Measurements from ENCODE around the gene USP22.

Gene USP22

DNA sequence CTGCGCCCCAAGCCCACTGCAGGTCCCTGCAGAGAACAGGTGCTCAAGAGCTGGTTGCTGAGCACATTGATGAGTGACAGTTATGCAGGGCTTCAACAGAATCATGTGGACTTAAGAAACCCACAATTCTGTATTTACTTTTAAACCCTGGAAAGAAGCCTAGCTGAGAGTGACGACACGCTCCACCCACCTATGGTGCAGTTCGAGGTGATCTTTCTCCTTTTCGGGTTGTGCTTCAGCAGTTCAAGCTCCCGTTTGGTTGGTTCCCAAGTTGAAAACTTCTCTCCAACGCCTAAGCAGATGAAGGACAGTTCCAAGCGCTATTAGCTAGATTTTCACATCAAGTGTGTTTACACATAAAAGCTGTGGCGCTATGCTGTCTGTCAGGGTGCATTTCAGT lies 23.9 kb downstream of the USP22 start:
- DNase-seq: no peak

DNA sequence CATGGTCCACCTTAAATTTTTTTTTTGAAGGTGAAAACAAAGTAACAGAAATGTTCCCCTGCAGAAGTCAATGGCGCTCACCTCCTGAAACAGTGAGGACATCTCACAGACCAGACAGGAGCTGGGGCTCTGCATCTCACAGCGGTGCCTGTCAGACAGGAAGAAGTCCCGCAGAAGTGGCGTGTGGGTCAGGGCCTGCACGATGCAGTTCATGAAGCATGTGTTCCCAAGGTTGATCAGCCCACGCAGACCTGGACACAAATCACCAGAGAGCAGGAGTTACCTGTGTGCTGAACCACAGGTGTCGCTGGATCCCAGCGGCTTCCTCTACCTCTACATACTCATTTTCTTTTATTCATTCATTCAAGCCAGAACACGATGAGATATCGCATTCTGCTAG lies 24.9 kb downstream of the USP22 start:
- DNase-seq: no peak

DNA sequence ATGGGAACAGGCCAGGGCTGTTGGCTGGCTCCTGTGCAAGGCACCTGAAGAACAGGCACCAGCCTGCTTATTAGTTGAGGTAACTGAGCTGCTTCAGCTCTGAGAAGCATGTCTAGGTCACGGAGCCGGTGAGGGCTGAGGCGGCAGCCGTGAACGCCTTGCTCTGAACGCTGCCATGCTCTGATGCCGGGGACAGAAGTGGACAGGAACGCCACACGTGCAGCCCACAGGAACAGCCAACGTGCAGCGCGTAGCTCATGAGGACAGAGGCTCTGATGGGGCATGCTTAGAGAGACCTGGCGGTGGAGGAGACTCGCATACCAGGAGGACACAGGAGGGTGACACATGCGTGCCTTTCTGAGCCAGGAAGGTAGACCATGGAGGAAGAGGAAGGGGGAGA lies 25.6 kb downstream of the USP22 start:
- DNase-seq: no peak

DNA sequence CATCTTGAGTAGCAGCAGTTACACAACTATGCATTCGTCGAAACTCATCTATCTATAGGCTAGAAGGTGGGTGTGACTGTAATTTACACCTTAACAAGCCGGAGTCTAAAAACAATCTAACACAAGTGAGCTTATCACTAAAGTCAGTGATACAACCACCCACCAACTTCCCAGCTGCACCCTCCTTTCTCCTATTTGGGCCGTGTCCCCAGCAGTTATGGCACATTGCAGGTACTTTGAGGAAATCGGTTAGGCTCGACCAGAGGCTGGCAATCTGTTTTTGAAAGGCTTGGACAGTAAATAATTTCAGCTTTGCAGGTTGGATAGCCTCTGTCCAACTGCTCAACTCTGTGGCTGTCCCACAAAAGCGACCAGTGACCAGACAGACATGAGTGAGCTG lies 26.0 kb downstream of the USP22 start:
- DNase-seq: no peak

DNA sequence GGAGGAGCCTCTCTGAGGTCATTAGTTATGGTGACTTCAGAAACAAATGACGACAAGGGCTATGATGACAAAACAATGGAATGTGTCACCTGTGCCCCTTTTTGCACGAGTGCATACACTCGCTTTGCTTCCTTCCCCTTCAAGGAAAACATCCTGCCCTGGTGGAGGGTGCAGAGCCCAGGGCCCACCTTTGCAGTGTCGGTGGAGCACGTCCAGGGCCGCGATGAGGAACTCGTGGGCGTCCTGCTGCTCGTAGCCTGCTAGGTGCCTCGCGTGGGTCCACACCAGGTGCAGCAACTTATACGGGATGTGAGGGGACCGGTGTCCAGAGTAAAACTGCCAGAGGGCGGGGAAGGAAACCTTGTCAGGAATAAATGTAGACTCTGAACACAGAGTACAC lies 27.2 kb downstream of the USP22 start:
- no peak for DNase-seq

DNA sequence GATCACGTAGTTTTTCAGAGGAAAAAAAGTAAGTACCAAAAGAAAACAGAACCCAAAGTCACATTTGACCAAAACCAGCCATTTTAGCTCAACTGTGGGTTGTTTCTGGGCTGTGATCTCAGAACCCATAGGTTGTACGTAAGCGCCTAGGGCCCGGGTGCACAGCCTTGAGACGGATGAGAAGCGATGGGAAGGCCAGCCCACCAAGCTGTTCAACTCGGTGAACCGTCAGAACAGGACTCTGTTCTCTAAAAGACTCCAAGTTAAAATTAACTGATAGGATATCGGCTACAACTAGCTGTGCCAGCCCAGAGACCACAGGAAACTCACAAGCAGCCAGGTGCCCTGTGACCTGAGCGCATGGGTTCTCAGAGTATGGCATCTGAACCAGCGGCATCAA lies 28.3 kb downstream of the USP22 start:
- DNase-seq: no peak

DNA sequence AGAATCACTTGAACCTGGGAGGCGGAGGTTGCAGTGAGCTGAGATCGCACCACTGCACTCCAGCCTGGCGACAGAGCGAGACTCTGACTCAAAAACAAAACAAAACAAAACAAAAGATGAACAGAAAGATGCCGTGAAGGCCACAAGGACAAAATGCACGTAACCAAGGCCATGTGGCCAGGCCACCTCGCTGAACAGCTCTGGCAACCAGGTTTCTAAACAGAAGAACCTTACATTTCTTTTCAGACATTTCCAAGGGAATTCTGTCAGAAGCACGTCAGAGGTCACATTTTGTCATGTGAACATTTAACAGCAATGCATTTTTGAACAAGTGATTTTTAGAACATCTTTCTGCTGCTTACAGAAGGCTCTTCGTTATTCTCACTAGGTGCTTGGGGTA lies 28.8 kb downstream of the USP22 start:
- no peak for DNase-seq

DNA sequence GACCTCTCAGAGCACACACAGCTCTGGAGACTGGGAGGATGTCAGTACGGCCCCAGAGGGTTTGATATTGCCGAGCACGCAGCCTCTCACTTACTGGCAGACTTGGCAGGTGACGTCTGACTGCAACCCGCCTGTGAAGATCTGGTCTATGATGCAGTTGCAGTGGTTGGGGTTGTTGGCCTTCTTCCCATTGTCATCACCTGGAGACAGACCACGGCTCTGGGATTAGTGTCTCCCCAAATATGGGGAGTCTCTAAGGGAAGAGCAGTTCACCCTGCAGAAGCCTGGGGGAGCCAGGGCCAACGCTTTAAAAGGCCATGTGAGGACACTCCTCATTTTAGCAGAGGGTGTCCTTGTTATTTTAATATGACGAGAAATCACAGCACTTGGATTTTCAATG lies 30.1 kb downstream of the USP22 start:
- DNase-seq: no peak

DNA sequence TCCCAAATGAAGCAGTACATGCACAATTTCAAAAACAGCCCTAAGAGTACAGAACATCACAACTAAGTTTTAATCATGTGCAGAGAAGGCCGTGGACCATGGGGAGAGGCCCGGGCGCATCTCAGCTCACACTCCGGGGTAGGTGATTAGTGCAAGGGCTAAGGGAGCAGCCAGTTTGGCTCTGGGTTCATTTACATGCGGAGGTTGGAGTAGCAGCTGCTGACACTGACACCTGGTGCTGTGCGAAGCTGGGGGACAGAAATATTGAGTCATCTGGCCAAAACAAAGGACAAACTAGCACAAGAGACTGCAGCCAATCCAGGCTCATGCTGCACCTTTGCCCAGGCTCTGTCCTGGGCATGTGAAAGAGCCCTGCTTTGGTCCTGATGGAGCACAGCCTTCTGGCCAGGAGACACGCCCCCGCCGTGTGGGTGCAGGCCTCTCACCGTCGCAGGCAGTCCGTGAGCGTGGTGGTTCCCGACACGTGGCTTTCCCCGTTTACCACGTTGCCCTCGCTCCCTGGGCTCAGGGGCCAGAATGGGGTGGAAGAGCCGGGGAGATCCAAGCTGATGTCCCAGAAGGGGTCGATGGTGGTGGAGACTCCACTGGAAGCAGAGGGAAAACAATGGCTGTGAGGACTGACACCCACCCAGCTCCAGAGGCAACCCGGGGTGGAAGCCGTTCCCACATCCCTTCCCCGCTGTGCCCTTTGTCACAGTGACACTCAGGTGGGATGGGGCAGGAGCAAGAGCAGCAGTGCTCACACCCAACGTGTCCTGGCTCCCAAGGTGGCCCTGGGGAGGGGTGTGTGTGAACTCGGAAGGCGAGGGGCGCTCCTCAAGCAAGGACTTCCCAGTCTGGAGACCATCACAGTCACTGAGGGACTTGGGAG lies 31.9 kb downstream of the USP22 start:
- DNase-seq: no peak

DNA sequence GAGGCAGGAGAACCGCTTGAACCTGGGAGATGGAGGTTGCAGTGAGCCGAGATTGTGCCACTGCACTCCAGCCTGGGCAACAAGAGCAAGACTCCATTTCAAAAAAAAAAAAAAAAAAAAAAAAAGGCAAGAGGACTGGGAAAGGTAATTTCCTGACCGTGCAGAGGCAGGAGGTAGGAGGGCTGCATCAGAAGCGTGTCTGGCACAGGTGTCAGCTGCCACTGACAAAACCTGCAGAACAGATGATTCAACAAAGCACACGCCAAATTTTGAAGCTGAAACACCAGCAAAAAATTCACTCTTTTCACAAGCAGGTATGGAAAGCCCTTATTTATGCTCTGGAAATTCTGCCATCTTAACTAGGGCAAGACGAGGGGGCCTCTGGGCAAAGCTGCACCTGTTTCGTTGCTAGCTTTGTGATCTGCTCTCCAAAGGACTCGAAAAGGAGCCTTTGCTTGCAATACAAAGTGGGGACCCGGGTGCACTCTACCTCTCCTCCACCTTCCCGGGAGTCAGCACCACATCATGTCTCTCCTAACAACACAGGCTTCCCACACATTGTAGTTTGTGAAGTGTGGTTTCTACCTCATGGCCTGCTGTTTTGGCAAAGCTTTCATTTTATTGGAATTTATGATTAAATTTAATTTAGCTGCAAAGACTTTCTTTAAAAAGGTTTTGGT lies 33.7 kb downstream of the USP22 start:
- DNase-seq: no peak

DNA sequence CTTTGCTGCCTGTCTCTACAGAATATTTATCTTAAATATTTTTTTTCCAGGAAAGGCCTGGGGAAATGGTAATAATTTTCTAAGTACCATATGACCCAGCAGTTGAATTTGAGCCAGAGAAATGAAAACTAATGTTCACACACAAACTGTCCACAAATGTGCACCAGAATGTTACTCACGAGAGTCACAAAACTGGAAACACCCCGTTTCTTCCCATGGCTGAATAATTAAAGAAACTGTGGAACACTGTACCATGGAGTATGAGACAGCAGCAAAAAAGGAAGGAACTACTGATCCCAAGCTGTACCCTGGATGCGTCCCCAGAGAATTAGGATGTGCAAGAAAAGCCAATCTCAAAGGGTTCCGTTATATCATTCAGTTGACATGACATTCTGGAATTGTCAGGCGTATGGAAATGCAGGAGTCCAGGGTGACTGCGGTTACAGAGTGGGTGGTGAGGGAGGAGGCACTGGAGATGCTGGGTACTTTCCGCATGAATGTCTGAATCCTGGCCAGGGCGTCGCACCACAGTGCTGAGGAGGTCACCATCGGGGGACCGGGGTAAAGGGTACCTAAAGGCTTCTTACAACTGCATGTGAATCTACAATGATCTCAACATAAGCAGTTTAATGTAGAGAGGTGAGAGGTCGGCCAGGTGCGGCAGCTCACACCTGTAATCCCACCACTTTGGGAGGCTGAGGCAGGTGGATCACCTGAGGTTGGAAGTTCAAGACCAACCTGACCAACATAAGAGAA lies 34.5 kb downstream of the USP22 start:
- no peak for DNase-seq

DNA sequence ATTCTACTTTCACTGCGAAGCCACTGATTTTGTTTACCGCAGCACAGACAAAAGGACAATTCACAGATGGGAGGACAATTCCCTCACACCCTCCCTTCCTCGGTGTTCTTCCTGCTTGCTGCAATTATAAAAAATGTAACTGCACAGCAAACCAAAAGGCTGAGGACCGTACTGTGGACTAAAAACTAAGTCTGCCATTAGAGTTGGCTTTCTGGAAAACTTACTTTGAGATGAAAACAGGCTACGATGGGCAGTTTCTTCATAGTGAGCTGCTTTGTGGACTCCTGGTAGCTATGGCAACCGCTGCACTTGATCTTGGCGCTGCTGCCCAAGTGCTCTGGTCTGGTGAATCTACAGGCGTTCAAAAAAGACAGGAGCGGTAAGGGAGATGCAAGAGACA lies 35.2 kb downstream of the USP22 start:
- no peak for DNase-seq

DNA sequence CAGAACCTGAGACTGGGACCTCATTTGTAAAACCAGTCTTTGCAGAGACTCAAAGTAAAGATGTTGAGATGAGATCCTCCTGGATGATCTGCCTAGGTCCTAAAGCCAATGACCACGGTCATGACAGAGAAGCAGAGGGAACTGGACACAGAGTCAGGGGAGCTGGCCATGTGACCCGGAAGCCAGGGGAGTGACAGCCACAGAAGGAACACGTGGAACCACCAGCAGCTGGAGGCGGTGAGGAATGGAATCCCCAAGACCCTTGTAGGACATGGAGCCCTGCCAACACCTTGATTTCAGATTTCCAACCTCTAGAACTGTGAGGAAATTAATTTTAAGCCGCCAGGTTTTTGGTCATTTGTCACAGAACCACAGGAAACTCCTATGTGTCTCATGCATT lies 37.0 kb downstream of the USP22 start:
- no peak for DNase-seq

DNA sequence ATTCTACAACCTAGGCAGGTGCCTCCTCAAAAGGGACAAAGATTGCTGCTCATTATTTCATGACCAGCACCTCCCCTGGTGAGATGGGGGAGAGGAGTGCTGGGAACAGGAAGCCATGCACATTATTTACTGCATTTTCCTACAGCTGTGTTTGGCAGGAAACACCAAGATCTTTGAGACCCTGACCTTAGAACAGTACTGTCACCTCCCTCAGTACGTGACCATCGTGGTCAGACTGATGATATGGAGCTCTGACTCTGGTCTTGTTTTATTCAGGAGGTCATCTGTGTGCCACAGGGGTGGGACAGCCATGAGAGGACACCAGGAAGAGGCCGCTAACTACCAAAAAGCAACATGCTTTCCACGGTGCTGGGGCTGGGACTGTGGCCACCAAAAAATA lies 37.4 kb downstream of the USP22 start:
- DNase-seq: no peak

DNA sequence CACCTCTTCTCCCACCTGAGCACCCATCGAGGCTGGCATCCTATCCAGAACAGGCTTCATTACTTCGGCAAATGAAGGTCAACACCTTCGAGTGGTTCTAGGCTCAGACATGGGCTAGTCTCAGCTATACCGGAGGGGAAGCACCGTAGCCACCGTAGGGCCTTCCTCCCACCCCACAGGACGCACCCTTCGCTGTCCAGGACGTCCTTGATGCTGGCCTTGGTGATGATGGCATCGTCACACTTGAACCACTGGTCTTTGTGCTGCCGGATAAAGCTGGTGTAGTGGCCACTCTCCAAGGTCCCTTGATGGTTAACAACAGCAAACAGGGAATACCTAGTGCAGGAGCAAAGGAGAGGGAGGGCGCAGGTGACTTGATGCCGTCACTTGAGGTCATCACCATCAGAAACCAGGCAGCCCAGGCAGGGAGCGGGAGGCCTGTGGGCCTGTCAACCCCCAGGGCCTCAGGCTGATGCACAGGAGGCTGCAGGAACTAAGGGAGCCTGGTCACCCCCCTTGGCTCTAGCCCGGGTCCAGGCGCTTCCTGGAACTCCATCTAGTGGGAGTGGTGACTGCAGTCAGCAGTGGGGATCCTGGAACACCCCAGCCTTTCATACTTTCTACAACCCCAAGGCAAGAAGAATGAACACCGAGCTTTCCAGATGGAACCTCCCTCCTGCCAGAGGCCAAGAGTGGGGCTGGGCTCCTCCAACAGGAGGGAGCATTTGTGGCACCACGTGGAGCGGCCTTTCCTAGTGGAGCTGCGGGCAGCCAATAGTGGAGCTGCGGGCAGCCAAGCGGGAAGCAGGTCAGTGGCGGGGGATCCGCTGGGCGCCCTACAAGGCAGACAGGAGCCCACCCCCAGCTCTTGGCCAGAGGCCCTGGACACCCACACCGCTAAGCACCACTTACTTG lies 38.5 kb downstream of the USP22 start:
- no peak for DNase-seq

DNA sequence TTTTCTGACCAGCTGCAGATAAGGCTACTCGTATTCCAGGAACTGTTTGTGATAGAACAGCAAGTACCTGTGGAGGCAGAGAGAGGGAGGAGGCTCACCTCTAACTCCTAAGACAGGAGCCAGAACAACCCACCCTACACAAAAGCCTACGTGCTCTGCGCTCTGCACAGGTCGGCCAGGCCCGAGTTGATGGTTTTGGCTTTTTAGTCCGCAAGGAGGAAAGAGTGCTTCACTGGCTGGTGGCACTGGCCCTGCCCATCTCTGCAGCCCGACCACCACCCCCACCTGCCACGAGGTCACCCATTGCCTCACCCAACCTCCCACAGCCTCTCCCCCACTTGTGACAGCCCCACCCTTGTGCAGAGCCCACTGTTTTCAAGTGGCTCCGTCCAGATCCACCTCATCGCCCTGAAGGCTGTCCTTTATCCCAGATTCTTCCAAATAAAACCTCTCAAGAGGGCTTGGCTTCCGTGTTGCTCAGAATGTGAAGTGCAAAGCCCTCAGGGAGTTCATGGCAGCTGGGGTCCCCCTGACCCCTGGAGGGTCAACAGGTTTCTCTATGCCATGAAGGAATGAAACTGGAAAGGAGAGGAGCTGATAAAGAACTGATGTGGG lies 39.7 kb downstream of the USP22 start:
- no peak for DNase-seq

DNA sequence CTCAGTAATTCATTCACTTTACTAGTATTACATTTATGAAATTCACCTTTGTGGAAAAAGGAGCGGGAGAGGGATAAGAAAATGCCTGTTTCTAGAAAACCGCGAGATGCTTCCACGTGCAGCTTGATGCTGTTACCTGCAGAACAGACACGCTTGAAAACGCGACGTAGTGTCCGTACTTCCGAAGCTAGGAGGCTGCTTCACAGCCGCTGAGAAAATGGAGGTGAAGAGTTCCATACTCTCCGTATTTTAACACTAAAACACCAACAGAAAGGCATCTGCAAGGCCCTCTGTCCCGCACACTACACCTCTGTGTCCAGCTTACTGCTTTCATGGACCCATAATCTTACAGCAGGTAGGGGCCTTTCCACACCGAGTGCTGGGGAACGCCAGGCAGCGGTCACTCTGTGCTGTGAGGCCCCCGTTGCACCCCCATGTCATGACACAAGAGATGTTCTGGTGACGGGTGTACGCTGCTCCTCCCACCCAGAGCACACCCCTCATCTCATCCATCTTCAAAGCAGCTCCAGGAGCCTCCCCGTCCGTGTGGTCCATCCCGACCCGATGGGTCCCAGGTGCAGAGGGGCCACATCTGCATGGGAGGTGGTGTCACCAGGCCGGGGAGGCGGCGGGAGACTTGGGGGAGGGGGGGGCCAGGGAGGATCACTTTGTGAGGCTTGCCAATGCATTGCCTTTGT lies 40.4 kb downstream of the USP22 start:
- no peak for DNase-seq

DNA sequence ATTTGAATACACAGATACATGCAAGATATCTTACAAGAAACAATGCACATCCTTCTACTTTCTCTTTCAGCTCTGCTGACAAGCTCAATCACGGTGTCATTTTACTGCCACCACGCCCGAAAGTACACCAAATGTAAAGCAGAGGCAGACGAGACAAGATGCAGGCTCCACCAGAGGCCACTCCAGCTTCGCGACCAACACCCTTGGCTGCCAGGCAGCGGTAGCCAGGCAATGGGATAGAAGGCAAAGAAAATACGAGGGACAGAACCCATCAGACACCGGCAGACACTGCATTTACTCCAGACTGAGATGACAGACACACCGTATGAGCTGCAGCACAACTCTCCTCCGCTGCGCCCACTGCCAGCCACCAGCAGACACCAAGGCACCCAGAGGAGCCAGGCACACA lies 41.0 kb downstream of the USP22 start:
- no peak for DNase-seq

DNA sequence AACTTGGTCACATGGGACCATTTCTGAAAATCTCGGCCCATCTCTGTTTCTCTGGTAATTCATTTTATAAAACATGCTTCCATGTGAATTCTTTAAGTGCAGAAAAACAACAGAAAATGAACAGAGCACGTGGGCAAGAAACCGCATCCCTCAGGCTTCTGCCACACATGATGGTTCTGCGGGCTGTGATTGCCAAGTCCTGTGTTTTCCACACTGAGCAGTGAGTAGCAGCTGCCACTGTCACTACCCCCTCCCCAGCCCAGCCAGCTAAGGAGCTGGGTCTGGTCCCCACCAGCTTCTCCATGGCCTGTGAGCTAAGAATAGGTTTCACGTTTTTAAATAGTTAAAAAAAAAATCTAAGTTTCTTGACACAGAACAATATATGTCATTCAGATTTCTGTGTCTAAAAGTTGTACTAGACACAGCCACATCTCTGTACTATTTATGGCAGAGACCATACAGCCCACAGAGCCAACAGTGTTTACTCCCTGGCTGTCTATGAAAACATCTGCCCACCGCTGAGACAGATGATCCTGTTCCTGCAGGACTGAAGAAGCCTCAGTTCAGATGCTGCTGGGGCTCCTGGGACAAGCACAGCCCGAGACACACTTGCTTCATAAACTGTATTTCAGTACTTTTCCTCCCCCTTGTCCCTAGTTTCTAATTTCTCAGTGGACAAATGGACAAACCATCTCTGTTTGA lies 41.5 kb downstream of the USP22 start:
- no peak for DNase-seq

DNA sequence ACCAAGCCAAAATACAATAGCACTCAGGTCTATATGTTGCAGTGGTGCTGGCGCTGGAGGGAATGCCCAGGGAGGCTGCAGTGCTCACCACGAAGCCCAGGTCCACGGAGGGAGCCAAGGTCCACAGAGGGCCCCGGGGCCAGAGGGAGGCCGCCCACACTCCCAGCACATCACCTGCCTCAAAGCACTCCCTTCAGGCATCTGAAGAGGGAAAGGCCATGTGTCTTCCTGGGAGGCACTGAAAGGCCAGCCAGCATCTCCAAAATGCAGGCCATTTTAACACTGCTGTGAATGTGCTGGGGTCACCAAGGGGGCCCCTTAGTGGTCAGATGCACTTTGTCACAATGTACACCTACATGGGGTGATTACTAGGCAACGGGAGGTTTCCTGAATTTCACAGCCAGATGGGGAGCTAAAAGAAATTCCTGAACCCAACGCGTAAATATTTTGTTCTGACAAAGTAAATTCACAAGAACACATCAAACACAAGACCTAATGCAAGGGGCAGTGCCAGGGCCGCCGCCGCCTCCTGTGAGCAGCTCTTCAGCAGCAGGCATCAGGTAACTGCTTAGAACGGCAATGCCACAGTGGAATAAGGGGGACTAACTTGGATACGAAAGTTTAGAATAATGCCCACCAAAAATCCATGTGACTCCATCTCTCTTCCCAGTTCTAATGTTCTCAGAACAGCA lies 42.8 kb downstream of the USP22 start:
- no peak for DNase-seq
